Naive B cell (primary cell): ENCODE results near the gene STK32C. TPM values are rescaled to one million over a fixed set of nuclear protein-coding genes. Genes with fewer than 3 reads are reported as not detected.

Source experiments
- polyA plus RNA-seq, 6 donors: library from polyadenylated mRNA; unstranded; fragments of 300-500 nt; fragmentation: Illumina TruSeq; gene quantifications; one replicate each; pipeline ENCODE4 v1.2.3, GENCODE V29; 2021; ENCODE audit warnings: low read depth in 6 of 6

STK32C gene
- polyA plus RNA-seq, 6 donors from 2014 or later, result 5.7 to 9.5 (median 7.2) TPM

Other genes with a start within 250 kb of the STK32C start
- not detected for gene JAKMIP3, start 242.0 kb downstream of the STK32C start, polyA plus RNA-seq
- gene DPYSL4, start 121.0 kb downstream of the STK32C start, polyA plus RNA-seq, result not detected
- gene LRRC27, start 24.2 kb upstream of the STK32C start, polyA plus RNA-seq, result 10 to 100 TPM in 1 of 6 donors, 1 to 10 TPM in 5; 7.7 to 11.1 (median 8.7) TPM
- 10 to 100 TPM in 1 of 6 donors, 1 to 10 TPM in 5; 3.3 to 10.3 (median 6.2) TPM for gene PWWP2B, start 89.2 kb upstream of the STK32C start, polyA plus RNA-seq
- gene INPP5A, start 229.8 kb upstream of the STK32C start, polyA plus RNA-seq, result 1 to 10 TPM; 1.3 to 6.7 (median 2.1) TPM